Glomerular endothelial cell (primary cell): ENCODE results near the gene SEMA6B. TPM values are rescaled to one million over a fixed set of nuclear protein-coding genes. Genes with fewer than 3 reads are reported as not detected.
"Not testable (repeated sequence)": the region's sequence is repeated elsewhere in the genome, so short reads cannot be mapped to it uniquely, and the experiment has no call there.

ENCODE experiments used
- DNase-seq: peaks from one replicate; pipeline ENCODE4 v3.0.0-alpha.2; 2011; ENCODE audit warnings: low read depth, low spot score; ENCODE audit errors: extremely low read depth
- total RNA-seq: library from RNA; depleted of rRNA; stranded (reverse); fragments of >200 nt; gene quantifications from 2 replicates; pipeline ENCODE4 v1.2.3, GENCODE V29; 2015

SEMA6B gene
- total RNA-seq, 1 donor from 2014 or later: 446 TPM

DNA sequence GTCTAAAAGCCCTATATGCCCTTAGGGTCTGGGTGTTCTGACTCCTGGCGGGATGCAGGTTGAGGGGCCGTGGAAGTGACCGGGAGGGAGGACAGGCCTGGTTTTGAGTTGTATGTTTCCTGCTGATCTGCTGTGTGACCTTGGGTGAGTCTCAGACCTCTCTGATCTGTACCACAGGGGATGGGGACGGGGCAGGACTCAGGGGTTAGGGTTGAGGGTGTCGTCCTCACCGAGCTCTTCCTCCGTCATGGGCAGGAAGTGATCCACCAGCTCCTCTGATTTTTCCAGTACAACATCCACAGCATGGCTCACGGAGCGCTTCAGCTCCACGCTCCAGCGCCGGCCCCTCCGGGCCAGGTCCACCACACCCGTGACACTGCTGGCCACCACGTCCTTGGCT lies 30.6 kb downstream of the SEMA6B start:
- no peak for DNase-seq

DNA sequence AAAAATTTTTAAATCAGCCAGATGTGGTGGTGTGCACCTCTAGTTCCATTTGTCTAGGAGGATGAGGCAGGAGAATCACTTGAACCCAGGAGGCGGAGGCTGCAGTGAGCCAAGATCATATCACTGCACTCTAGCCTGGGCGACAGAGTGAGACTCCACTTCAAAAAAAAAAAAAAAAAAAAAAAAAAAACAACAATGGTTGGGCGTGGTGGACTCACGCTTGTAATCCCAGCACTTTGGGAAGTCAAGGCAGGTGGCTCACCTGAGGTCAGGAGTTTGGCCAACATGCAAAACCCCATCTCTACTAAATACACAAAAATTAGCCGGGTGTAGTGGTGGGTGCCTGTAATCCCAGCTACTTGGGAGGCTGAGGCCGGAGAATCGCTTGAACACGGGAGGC lies 32.1 kb downstream of the SEMA6B start:
- DNase-seq: not testable (repeated sequence)

DNA sequence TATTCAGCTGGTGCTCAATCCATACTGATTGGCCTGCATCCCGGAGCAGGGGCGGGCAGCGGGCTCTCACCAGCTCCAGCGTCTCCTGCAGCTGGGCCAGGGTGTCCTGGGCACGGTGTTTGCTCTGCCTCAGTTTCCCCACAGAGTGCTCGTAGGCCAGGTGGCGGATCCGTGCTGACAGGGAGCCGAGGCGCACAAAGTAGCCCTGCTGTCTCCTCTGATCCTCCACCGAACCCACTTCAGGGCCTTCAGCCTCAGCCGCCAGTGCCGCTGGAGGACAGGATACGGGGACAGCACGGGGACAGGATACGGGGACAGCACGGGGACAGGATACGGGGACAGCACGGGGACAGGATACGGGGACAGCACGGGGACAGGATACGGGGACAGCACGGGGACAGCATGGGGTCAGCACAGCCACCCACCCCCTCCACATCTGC lies 33.9 kb downstream of the SEMA6B start:
- DNase-seq: no peak

DNA sequence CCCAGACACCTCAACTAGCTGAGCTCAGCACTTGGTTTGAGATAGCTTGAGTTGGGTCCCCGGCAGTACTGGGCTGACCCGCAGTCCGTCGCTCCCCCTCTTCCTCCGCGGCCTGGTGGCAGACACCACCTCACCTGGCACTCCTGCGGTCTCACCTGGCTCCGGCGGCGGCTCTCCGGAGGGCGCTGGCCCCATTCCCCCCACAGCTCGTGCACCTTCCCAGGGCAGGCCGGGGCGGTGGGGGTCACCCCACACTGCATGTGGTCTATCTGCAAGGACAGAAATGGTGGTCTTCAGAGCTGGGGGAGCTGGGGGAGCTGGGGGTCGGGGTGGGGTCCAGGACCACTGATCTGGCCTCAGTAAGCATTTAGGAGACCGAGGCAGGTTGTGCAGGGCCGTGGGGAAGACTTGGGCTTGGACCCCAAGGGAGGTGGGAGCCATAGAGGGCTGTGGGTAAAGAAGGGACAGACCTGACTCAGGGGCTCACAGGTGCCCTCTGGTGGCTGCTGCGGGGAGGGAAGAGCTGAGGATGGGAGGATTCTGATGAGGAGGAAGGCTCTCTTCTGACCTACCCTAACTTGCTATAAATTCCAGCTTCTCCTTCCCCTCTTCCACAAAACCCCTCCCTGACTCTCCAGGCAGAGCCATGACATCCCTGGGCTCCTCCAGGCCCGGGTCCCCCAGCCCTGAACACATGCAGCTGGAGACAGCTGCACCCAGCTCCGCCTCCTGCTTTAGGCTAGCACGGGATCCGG lies 34.5 kb downstream of the SEMA6B start:
- DNase-seq: no peak

DNA sequence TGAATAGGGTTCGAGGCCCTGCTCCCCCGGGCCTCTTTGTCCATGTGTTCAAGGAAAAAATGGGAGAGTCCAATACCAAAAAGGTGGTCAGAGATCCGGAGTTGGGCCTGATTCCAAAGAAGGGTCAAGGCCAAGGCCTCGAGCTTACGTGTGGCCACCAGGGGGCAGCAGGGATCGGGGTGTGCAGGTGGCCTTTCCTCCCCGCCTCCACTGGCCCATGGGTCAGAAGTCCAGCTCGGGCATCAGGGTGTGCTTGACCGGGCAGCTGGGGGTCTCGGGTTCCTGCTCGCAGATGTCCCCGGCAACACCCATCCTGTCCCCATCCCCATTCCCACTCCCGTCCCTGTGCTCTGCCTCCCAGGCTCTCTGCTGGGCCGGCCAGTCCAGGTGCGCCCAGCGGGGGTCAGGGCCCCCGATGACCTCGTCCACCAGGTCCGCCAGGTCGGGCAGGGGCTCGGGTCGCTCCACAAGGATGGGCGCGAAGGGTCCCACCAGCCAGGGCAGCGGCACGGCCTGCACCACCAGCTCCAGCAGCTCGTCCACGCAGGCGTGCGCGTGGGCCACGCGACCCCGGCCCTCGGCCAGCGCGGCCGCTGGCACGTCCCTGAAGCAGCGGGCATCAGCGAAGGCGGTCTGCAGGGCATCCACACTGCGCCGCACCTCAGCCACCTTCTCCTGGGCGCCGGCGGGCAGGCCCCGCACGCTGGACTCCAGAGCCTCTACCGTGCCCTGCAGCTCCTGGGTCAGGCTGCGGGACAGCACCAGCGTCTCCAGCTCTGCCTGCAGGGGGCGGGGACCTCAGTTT lies 36.0 kb downstream of the SEMA6B start:
- DNase-seq: no peak

DNA sequence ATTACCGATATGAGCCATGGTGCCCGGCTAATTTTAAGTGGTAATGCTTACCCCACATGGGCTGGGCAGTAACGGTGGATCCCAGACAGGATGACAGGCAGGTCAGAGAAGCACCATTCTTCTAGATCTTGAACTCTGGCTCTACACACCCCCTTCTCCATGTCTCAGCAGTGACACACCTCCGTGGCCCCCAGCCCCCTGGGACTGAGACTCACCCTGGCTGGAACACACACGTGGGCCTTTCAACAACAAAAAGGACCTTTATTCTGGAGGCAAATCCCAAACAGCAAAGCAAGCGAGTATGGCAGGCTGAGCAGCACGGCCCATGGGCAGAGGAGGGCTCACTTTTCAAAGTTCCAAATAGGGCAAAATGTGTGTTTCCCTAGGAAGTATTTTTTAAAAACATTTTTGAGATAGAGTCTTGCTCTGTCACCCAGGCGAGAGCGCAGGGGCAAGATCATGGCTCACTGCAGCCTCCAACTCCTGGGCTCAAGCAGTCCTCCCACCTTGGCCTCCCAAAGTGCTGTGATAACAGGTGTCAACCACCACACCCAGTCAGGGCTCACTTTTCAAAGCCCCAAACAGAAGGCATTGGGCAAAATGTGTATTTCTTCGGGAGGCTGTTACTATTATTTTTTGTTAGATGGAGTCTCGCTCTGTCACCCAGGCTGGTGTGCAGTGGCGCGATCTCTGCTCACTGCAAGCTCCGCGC lies 37.0 kb downstream of the SEMA6B start:
- DNase-seq: no peak

DNA sequence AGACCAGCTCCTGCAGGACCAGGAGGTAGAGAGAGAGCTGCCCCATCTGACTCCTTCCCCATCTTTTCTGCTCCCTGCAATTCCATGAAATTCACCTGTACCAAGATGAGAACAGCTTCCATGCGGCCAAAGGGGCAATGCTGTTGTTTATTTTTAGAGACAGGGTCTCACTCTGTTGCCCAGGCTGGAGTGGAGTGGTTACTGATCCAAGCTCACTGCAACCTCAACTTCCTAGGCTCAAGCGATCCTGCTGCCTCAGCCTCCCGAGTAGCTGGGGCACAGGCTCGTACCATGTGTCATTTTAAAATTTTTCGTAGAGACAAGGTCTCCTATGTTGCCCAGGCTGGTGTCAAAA lies 37.6 kb downstream of the SEMA6B start:
- no peak for DNase-seq

DNA sequence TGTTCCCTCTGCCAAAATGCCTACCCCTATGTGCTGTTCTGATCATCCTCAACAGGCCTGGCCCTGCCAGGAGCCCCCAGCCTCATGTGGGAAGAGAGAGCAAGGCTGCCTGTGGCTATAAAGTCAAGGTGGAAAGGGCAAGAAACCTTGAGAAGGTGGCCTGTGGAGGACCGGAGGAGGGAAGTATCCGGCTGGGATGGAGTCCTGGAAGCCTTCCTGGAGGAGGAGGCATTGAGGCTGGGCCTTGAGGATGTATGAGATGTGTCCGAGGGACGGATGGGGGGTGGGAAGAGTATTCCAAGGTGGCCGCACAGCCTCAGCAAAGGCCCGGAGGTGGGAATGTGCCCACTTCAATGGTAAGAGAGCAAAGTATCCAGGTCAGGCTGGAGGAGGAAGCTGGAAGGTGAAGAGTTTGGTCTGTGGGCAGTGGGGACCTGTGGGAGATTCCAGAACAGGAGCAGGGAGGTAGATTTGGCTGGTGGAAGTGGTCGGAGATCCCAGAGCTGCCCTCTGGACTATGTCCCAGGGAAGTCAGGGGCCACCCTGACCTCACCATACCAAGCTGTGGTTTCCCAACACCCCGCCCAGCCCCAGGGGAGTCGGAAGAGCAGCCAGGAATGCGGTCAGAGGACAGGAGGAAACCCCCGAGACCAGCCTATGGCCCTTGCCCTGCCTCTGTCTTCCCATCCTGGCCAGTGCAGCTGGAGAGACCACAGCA lies 38.2 kb downstream of the SEMA6B start:
- DNase-seq: no peak

DNA sequence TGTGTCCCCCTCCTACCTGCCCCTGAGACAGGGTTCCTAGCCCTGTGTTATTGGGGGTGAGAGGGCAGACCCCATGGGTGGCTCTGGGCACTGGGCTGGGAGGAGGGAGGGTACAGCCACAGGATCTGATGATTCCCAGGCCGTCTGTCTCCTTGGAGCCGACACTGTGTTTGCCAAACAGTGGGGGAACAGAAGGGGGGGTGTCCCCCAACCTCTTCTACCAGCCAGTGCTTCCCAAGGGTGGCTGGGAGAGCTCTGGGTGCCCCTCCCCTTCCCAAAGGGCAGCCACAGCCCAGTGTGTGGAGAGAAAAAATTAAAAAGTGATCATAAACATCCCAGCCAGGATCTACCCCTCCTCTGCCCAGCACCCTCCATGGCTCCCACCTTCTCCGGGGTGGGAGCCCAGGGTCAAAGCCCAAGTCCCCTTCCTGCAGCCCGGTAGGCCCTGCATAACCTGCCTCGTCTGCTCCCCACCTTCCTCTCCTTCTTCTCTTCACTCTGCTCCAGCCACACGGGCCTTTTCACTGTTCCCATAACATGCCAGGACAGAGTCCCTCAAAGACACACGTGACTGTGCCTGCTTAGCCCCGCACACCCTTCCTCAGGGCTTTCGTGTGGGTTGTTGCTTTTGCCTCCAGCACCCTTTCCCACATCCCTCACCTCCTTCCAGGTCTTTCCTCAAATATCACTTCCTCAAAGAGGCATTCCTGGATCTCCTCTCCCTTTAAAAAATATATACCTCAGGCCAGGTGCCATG lies 39.8 kb downstream of the SEMA6B start:
- DNase-seq: no peak

DNA sequence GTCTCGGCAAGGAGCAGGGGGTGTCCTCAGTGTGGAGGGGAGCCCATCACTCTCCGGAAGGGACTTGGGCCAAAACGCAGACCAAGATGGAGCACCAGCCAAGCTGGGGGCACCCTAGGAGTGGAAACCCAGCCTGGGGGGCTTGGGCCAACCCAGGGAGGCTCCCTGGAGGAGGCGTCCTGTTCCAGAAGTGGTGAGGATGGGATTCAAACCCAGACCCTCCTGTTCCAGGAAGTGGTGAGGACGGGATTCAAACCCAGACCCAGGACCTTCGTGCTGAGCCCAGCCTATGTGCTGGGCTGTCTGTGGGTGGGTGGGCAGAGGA lies 40.4 kb downstream of the SEMA6B start:
- DNase-seq: no peak

DNA sequence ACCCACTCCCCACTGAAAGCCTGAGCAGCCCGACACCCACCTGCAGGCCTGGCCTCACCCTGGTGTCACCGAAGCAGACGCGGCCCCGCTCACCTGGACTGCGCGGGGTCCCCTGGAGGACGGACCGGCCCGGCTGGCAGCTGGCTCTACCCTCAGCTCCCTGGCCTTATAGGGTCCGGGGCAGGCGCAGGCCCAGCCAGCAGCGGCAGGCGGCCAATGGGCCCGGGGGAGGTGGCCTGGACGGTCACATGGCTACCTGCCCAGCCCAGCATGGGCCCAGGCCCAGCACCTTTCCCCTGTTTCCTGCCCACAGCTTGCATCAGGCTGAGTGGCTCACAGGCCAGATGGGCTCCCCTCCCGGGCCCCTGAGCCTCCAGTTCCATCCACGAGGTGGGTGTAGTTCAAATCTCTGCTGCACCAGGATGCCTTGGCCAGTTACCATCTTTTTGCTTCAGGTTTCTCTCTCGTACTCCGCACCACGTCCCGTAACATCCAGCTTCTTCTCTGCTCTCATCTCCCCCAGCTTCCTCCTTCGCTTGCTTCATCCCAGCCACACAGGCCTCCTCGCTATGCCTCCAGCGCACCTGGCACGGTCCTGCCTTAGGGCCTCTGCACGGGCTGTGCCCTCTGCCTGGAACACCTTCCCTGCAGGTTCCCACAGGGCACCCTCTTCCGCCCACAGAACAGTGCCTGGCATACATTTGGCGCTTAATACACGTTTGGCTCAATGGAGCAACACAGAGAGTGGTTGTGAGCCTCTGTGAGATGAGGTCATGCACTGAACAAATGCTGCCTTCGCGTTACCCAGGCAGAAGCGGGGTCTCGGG lies 40.9 kb downstream of the SEMA6B start, which contains the start of gene PLIN4:
Gene PLIN4 (minus strand): TSS at position 142 of the 827 bp plus-strand sequence. CDS start 214 bp downstream, outside the sequence.
- no peak for DNase-seq

DNA sequence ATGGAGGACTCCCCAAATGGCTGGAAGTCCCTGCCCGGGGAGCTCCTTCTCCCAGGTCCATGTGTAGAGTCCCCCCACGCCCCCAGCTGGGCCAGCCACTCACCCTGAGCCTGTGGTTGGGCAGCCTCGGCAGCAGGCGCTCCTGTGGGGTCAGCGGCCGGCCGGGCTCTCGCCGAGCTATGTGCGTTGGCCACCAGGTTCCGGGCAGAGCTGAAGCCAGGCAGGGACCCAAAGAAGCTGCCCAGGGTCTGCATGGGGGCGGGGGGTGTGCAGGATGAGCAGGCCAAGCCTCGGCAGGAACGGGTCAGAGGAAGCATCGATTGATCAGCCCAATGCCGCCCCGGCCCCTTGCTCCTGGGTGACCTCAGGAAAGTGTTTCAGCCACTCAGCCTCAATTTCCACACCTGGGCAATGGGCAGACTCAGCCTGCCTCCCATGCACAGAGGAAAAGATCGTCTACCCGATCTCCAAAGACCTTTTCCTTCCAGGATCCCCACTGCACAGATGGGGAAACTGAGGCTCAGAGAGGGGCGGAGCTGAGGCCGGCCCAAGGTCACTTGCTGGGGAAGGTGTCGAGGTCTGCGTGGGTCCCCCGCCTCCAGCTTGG lies 41.9 kb downstream of the SEMA6B start:
- DNase-seq: no peak

DNA sequence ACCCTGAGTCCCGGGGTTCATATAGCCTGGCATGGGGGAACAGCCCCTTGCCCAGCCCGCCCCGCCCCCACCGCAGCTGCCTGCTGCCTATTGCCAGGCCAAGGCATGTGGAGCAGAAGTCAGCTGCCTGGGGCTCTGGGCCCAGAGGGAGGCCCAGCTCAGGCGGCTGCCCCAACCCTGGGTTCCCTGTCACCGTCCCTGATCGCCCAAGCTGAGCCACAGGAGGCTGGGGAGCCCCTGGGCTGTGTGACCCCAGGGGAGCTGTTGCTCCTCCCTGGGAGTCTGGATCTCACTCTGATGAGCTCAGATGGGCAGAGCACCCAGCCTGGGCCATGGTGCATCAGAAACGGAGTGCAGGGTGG lies 42.6 kb downstream of the SEMA6B start:
- no peak for DNase-seq

DNA sequence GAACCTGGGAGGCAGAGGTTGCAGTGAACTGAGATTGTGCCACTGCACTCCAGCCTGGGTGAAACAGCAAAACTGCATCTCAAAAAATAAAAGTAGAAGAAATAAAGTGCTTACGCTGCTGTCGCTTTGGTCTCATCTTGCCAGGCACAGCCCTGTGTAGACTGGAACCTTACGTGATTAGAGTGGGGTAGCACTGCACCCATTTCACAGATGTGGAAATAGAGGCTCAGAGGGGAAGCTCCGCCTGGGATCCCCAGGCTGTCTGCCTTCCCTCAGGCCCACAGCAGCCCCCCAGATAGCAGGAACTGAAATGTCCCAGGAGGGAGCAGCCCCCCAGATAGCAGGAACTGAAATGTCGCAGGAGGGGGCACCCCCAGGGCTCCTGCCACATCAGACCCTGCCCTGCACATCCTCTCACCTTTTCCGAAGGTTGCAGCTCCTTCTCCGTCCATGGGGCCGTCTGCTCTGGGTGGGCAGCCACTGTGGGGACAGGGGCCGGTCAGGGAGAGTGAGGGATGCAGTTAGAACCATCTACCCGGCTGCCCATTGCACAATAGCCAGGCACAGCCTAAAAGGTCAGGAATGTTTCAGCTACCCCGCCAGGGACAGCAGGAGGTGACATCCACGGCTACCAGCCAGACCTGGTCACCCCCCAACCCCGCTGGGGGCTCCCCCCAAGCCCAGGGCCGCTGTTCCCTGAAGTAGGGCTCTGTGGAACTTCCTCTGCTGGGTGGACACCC lies 43.1 kb downstream of the SEMA6B start:
- DNase-seq: no peak

DNA sequence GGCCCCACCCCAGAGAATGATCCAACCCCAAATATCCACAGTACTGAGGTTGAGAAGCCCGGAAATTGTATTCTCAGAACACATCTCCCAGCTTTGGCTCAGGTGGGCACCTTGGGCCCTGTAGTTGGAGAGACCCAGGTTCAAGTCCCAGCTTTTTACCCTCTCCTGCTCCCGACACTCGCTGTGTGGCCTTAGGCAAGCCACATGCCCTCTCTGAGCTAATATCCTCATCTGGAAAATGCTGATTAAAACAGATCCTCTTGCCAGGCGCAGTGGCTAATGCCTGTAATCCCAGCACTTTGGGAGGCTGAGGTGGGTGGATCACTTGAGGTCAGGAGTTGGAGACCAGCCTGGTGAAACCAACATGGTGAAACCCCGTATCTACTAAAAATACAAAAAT lies 43.8 kb downstream of the SEMA6B start:
- DNase-seq: no peak

DNA sequence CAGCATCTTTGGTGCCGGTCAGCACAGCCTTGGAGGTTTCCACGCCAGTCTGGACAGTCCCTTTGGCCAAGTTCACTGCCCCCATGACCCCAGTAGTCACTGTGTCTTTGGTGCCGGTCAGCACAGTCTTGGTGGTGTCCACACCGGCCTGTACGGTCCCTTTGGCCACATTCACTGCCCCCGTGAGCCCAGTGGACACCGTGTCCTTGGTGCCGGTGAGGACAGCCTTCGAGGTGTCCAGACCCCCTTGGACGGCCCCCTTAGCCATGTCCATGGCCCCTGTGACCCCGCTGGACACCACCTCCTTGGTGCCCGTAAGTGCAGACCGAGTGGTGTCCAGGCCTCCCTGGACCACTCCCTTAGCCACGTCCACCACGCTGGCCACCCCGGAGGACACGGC lies 46.2 kb downstream of the SEMA6B start:
- no peak for DNase-seq

DNA sequence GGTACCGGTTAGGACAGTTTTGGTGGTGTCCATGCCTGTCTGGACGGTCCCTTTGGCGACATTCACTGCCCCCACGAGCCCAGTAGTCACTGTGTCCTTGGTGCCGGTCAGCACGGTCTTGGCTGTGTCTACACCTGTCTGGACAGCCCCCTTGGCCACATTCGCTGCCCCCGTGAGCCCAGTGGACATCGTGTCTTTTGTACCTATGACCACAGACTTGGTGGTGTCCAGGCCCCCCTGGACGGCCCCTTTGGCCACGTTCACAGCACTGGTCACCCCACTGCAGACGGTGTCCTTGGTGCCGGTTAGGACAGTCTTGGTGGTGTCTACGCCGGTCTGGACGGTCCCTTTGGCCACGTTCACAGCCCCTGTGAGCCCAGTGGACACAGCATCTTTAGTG lies 47.4 kb downstream of the SEMA6B start:
- no peak for DNase-seq

DNA sequence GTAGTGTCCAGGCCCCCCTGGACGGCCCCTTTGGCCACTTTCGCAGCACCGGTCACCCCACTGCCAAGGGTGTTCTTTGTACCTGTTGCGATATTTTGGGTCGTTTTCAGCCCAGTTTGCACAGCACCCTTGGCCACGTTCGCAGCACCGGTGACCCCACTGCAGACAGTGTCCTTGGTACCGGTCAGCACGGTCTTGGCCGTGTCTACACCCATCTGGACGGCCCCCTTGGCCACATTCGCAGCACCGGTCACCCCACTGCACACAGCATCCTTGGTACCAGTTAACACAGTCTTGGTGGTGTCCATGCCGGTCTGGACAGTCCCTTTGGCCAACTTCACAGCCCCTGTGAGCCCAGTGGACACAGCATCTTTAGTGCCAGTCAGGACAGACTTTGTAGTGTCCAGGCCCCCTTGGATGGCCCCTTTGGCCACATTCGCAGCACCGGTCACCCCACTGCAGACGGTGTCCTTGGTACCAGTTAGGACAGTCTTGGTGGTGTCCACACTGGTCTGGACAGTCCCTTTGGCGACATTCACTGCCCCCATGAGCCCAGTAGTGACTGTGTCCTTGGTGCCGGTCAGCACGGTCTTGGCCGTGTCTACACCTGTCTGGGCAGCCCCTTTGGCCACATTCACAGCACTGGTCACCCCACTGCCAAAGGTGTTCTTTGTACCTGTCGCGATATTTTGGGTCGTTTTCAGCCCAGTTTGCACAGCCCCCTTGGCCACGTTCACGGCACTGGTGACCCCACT lies 48.0 kb downstream of the SEMA6B start:
- no peak for DNase-seq
